ENCODE data around the gene MTX1. TPM values are rescaled to one million over a fixed set of nuclear protein-coding genes. Genes with fewer than 3 reads are reported as not detected.

The MTX1 gene
- total and polyA plus RNA-seq, 9 of the 15 experiments (the other 6 are each of a cell fraction or from before 2014, with no cell fraction given): 29.1 to 98.4 (median 66.9) TPM

GRCh38 chr1:155172732-155173477 is 35.6 kb upstream of the MTX1 start, which contains the start of gene KRTCAP2 (continued):
- TF ChIP-seq JUNB (CRISPR knock-in tag; conservative IDR thresholded peaks at IDR 0.05): no peak
- TF ChIP-seq, protein P1, sequence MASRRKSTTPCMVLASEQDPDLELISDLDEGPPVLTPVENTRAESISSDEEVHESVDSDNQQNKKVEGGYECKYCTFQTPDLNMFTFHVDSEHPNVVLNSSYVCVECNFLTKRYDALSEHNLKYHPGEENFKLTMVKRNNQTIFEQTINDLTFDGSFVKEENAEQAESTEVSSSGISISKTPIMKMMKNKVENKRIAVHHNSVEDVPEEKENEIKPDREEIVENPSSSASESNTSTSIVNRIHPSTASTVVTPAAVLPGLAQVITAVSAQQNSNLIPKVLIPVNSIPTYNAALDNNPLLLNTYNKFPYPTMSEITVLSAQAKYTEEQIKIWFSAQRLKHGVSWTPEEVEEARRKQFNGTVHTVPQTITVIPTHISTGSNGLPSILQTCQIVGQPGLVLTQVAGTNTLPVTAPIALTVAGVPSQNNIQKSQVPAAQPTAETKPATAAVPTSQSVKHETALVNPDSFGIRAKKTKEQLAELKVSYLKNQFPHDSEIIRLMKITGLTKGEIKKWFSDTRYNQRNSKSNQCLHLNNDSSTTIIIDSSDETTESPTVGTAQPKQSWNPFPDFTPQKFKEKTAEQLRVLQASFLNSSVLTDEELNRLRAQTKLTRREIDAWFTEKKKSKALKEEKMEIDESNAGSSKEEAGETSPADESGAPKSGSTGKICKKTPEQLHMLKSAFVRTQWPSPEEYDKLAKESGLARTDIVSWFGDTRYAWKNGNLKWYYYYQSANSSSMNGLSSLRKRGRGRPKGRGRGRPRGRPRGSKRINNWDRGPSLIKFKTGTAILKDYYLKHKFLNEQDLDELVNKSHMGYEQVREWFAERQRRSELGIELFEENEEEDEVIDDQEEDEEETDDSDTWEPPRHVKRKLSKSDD (conservative IDR thresholded peaks at IDR 0.05; ENCODE audit: low read length): 0 out of 2 replicates have a peak, but pooled peaks have one; percentile 69
- no peak for TF ChIP-seq ZNF696 (CRISPR knock-in tag; conservative IDR thresholded peaks at IDR 0.05)
- TF ChIP-seq, protein P2, sequence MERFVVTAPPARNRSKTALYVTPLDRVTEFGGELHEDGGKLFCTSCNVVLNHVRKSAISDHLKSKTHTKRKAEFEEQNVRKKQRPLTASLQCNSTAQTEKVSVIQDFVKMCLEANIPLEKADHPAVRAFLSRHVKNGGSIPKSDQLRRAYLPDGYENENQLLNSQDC (CRISPR knock-in tag; IDR thresholded peaks at IDR 0.05): no peak
- TF ChIP-seq, protein P3, sequence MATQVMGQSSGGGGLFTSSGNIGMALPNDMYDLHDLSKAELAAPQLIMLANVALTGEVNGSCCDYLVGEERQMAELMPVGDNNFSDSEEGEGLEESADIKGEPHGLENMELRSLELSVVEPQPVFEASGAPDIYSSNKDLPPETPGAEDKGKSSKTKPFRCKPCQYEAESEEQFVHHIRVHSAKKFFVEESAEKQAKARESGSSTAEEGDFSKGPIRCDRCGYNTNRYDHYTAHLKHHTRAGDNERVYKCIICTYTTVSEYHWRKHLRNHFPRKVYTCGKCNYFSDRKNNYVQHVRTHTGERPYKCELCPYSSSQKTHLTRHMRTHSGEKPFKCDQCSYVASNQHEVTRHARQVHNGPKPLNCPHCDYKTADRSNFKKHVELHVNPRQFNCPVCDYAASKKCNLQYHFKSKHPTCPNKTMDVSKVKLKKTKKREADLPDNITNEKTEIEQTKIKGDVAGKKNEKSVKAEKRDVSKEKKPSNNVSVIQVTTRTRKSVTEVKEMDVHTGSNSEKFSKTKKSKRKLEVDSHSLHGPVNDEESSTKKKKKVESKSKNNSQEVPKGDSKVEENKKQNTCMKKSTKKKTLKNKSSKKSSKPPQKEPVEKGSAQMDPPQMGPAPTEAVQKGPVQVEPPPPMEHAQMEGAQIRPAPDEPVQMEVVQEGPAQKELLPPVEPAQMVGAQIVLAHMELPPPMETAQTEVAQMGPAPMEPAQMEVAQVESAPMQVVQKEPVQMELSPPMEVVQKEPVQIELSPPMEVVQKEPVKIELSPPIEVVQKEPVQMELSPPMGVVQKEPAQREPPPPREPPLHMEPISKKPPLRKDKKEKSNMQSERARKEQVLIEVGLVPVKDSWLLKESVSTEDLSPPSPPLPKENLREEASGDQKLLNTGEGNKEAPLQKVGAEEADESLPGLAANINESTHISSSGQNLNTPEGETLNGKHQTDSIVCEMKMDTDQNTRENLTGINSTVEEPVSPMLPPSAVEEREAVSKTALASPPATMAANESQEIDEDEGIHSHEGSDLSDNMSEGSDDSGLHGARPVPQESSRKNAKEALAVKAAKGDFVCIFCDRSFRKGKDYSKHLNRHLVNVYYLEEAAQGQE (IDR thresholded peaks at IDR 0.05; ENCODE audit: borderline replicate concordance): peak; percentile 4; the same call in 1 of the 2 replicates
- TF ChIP-seq, protein P3 (CRISPR knock-in tag; IDR thresholded peaks at IDR 0.05; ENCODE audit: low read depth): no peak
- TF ChIP-seq ZNF124 (CRISPR knock-in tag; IDR thresholded peaks at IDR 0.05): no peak
- TF ChIP-seq SMAD1 (IDR thresholded peaks at IDR 0.05; ENCODE audit: low read depth, low read length, partially characterized antibody): peak; percentile 51
- no peak for TF ChIP-seq NEUROD1 (IDR thresholded peaks at IDR 0.05; ENCODE audit: borderline replicate concordance, low read depth, low read length, partially characterized antibody)
- TF ChIP-seq ZNF263 (CRISPR knock-in tag; IDR thresholded peaks at IDR 0.05; ENCODE audit: borderline replicate concordance): 0 out of 2 replicates have a peak, but pooled peaks have one; percentile 11
- TF ChIP-seq DPF2 (IDR thresholded peaks at IDR 0.05): peak; percentile 32; the same call in 1 of the 2 replicates
- TF ChIP-seq SMARCE1 (IDR thresholded peaks at IDR 0.05): 0 out of 2 replicates have a peak, but pooled peaks have one; percentile 48
- peak; percentile 66; the same call in 1 of the 2 replicates for TF ChIP-seq ESRRA (IDR thresholded peaks at IDR 0.05; ENCODE audit: borderline replicate concordance, low read depth)
- no peak for TF ChIP-seq SIRT6 (IDR thresholded peaks at IDR 0.05; ENCODE audit: low read depth, low read length)
- TF ChIP-seq ZNF239 (CRISPR knock-in tag; IDR thresholded peaks at IDR 0.05): peak; percentile 24; the same call in 1 of the 2 replicates
- no peak for TF ChIP-seq GATAD2B (IDR thresholded peaks at IDR 0.05; ENCODE audit: borderline replicate concordance)
- peak; percentile 93 for TF ChIP-seq SUPT5H (IDR thresholded peaks at IDR 0.05)
- peak; percentile 78 for TF ChIP-seq TBP (optimal IDR thresholded peaks at IDR 0.05; ENCODE audit: low read depth, low read length)

Measured in K562 (cell line).